Activated naive CD8-positive, alpha-beta T cell treated with anti-CD3 and anti-CD28 coated beads, Interleukin-2, amount 50 U/mL, for 24 hours (primary cell): ENCODE measurements around the gene CREB3L2.
"Not testable (repeated sequence)": the region's sequence is repeated elsewhere in the genome, so short reads cannot be mapped to it uniquely, and the experiment has no call there.

Experiments
- ATAC-seq: fragments of 150-1000 bp; cut with Tn5 transposase; one replicate; pipeline ENCODE4 v1.10.0; 2021
- DNase-seq: peaks from one replicate; pipeline ENCODE4 v3.0.0; 2021
- H3K27ac Mint-ChIP-seq: one replicate; pipeline ENCODE4 v1.8.0; 2021; ENCODE audit warnings: mild to moderate bottlenecking, mixed read lengths
- H3K27me3 Mint-ChIP-seq: one replicate; pipeline ENCODE4 v1.8.0; 2021; ENCODE audit warnings: mixed read lengths
- H3K36me3 Mint-ChIP-seq: one replicate; pipeline ENCODE4 v1.8.0; 2021; ENCODE audit warnings: low read depth, mixed read lengths
- H3K4me1 Mint-ChIP-seq: one replicate; pipeline ENCODE4 v1.8.0; 2021; ENCODE audit warnings: mixed read lengths
- H3K4me3 Mint-ChIP-seq: one replicate; pipeline ENCODE4 v1.8.0; 2021; ENCODE audit warnings: mild to moderate bottlenecking, moderate library complexity, mixed read lengths
- H3K9me3 Mint-ChIP-seq: one replicate; pipeline ENCODE4 v1.8.0; 2021; ENCODE audit warnings: mixed read lengths

The CREB3L2 gene

GRCh38 chr7:138025215-138026186, 23.6 kb upstream of the CREB3L2 start:
- H3K4me3 Mint-ChIP-seq = no peak overlapping the region
- H3K27ac Mint-ChIP-seq = no peak overlapping the region
- DNase-seq = no peak
- H3K27me3 Mint-ChIP-seq = peaks cover 4% of the 10 kb centered on the region
- peaks cover 6% of the 10 kb centered on the region for H3K9me3 Mint-ChIP-seq
- no peak for ATAC-seq
- no peaks in the 10 kb centered on the region for H3K36me3 Mint-ChIP-seq
- H3K4me1 Mint-ChIP-seq = peaks cover 10% of the 10 kb centered on the region

- H3K27ac Mint-ChIP-seq = no peak overlapping the region
- no peak overlapping the region for H3K4me3 Mint-ChIP-seq
- H3K9me3 Mint-ChIP-seq = peaks cover 6% of the 10 kb centered on the region
- peaks cover 4% of the 10 kb centered on the region for H3K27me3 Mint-ChIP-seq
- peaks cover 10% of the 10 kb centered on the region for H3K4me1 Mint-ChIP-seq
- no peaks in the 10 kb centered on the region for H3K36me3 Mint-ChIP-seq
- DNase-seq (no peak), ATAC-seq (no peak)
These were observed 22.9 kb upstream of the CREB3L2 start for GRCh38 chr7:138024765-138025164.

DNA sequence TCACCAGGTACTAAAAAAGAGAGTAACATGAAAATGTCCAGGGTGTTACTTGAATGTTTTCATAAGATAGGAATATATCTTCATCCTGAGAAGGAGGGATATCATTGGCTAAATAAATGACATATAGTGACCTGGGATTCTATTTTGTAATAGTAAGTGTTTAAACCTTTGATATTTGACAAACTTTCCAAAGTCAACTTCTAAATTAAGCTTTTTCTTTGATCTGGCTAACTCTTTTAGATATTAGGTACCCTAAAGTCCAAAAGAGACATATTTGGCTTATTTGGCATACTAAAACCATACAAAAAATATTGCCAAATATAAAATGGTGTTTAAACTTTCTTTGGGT, 22.4 kb upstream of the CREB3L2 start:
- peaks cover 6% of the 10 kb centered on the region for H3K9me3 Mint-ChIP-seq
- no peak overlapping the region for H3K27ac Mint-ChIP-seq
- no peak overlapping the region for H3K4me3 Mint-ChIP-seq
- H3K4me1 Mint-ChIP-seq = peaks cover 10% of the 10 kb centered on the region
- DNase-seq = no peak
- H3K27me3 Mint-ChIP-seq = peaks cover 4% of the 10 kb centered on the region
- no peaks in the 10 kb centered on the region for H3K36me3 Mint-ChIP-seq
- no peak for ATAC-seq

DNA sequence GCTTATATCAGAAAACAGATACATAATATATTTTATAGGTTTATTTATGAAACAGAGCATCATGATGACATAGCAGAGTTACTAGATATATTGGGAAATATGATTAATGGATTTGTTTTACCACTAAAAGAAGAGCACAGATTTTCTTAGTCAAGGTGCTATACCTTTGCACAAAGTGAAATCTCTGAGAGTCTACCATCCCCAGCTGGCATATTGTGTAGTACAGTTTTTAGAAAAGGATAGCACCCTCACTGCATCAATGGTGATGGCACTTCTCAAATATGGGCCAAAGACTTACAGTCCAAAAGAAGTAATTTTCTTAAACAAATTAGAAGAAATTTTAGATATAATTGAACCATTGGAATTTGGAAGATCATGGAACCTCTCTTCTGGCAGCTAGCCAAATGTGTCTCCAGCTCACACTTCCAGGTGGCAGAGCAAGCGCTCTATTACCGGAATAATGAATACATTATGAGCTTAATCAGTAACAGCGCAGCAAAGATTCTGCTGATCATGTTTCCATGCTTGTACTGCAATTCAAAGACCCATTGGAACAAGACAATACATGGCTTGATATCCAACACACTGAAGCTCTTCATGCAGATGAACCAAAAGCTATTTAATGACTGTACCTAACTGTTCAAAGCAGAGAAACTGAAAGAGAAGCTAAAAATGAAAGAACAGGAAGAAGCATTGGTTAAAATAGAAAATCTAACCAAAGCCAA, 21.9 kb upstream of the CREB3L2 start:
- Mint-ChIP-seq H3K27me3 (peaks cover 1% of the 10 kb centered on the region), H3K27ac (no peak overlapping the region), H3K4me3 (no peak overlapping the region), H3K36me3 (no peaks in the 10 kb centered on the region), H3K4me1 (peaks cover 8% of the 10 kb centered on the region), H3K9me3 (peaks cover 6% of the 10 kb centered on the region)
- DNase-seq = no peak
- ATAC-seq = no peak

- DNase-seq (no peak), ATAC-seq (no peak)
- Mint-ChIP-seq H3K27ac (no peak overlapping the region), H3K36me3 (no peaks in the 10 kb centered on the region), H3K4me3 (no peak overlapping the region), H3K9me3 (peaks cover 6% of the 10 kb centered on the region), H3K27me3 (no peaks in the 10 kb centered on the region), H3K4me1 (peaks cover 4% of the 10 kb centered on the region)
These were observed 20.0 kb upstream of the CREB3L2 start for GRCh38 chr7:138021889-138022288.

DNA sequence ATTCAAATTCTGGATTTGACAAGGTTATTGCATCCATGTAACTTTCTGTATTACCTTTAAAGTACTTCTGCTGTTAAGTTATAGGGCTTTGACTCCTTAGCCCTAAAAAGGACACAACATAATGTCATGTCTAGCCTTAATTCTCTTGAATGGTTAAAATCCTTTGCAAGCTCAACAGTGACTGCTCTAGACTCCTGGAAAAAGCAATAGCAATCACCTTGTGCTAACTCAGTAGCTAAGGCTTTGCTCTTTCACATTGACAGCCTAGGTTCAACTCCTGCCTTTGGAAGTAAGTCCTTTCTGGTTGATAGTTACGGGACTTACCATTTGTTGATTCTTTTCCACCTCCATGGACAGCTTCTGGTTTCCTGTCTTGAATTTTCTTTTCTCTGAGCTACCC, 16.1 kb upstream of the CREB3L2 start:
- no peak overlapping the region for H3K4me3 Mint-ChIP-seq
- no peaks in the 10 kb centered on the region for H3K4me1 Mint-ChIP-seq
- H3K9me3 Mint-ChIP-seq = no peaks in the 10 kb centered on the region
- no peaks in the 10 kb centered on the region for H3K27me3 Mint-ChIP-seq
- no peaks in the 10 kb centered on the region for H3K36me3 Mint-ChIP-seq
- no peak for DNase-seq
- H3K27ac Mint-ChIP-seq = no peak overlapping the region
- ATAC-seq = no peak

DNA sequence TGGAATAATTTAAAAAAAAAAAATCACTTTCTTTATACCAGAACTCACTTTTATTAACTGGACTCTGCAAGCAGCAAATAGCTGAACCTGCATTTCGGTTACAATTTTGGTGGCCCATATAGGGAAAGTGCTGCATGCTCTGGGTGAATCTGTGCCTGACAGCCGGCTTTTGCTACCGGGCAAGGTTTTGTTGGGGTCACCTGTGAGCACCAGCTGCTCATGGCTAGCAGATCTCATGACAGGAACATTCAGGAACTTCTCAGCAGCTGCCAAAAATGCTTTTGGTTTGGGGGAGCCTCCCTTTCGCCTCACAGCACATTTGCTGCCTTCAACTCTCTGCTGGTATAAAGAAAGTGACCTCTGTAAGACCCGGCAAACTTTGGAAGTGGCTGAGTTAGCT, 13.2 kb upstream of the CREB3L2 start:
- Mint-ChIP-seq H3K27ac (no peak overlapping the region), H3K9me3 (no peaks in the 10 kb centered on the region), H3K27me3 (no peaks in the 10 kb centered on the region), H3K4me1 (no peaks in the 10 kb centered on the region), H3K4me3 (no peak overlapping the region), H3K36me3 (no peaks in the 10 kb centered on the region)
- ATAC-seq (no peak), DNase-seq (no peak)

GRCh38 chr7:138014686-138015085, 12.8 kb upstream of the CREB3L2 start:
- no peaks in the 10 kb centered on the region for H3K4me1 Mint-ChIP-seq

GRCh38 chr7:138014201-138014600, 12.3 kb upstream of the CREB3L2 start:
- H3K27me3 Mint-ChIP-seq, H3K9me3 Mint-ChIP-seq, H3K27ac Mint-ChIP-seq, ATAC-seq, DNase-seq, H3K36me3 Mint-ChIP-seq, H3K4me1 Mint-ChIP-seq, H3K4me3 Mint-ChIP-seq: not testable (repeated sequence)

More at GRCh38 chr7:138014686-138015085, 12.8 kb upstream of the CREB3L2 start:
- no peaks in the 10 kb centered on the region for H3K36me3 Mint-ChIP-seq
- peaks cover under 1% of the 10 kb centered on the region for H3K27me3 Mint-ChIP-seq
- H3K4me3 Mint-ChIP-seq = no peak overlapping the region
- DNase-seq (no peak), ATAC-seq (no peak)
- no peaks in the 10 kb centered on the region for H3K9me3 Mint-ChIP-seq
- no peak overlapping the region for H3K27ac Mint-ChIP-seq

DNA sequence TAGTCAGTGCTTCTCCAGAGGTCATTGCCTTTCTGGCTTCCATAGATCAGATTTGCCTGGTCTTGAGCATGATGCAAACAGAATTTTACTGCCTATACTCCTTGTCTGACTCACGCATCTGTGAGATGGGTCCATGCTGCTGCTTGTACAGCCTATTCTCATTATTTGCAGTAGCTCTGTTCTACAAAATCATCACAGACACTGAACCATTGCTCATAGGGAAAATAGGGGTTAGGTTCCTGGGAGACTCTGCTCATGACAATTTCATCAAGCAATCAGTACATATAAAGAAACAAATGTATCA, 7.4 kb upstream of the CREB3L2 start:
- H3K9me3 Mint-ChIP-seq = no peaks in the 10 kb centered on the region
- no peak overlapping the region for H3K27ac Mint-ChIP-seq
- DNase-seq (no peak), ATAC-seq (no peak)
- no peak overlapping the region for H3K4me3 Mint-ChIP-seq
- H3K27me3 Mint-ChIP-seq = peaks cover 2% of the 10 kb centered on the region
- H3K4me1 Mint-ChIP-seq = peaks cover 2% of the 10 kb centered on the region
- no peaks in the 10 kb centered on the region for H3K36me3 Mint-ChIP-seq

GRCh38 chr7:138008588-138009349, 6.9 kb upstream of the CREB3L2 start:
- Mint-ChIP-seq H3K27me3 (peaks cover 2% of the 10 kb centered on the region), H3K27ac (no peak overlapping the region), H3K4me1 (peaks cover 2% of the 10 kb centered on the region), H3K36me3 (no peaks in the 10 kb centered on the region), H3K4me3 (no peak overlapping the region), H3K9me3 (no peaks in the 10 kb centered on the region)
- ATAC-seq (no peak), DNase-seq (peak; percentile 22)

- no peak for DNase-seq
- Mint-ChIP-seq H3K36me3 (no peaks in the 10 kb centered on the region), H3K4me1 (peaks cover 2% of the 10 kb centered on the region), H3K9me3 (no peaks in the 10 kb centered on the region), H3K27ac (no peak overlapping the region), H3K4me3 (no peak overlapping the region), H3K27me3 (peaks cover 2% of the 10 kb centered on the region)
- ATAC-seq = no peak
These were observed 6.2 kb upstream of the CREB3L2 start for GRCh38 chr7:138008019-138008587.

- H3K36me3 Mint-ChIP-seq = no peaks in the 10 kb centered on the region
- no peak overlapping the region for H3K27ac Mint-ChIP-seq
- no peaks in the 10 kb centered on the region for H3K9me3 Mint-ChIP-seq
- no peak for ATAC-seq
- H3K4me3 Mint-ChIP-seq = no peak overlapping the region
- peaks cover 2% of the 10 kb centered on the region for H3K27me3 Mint-ChIP-seq
- DNase-seq = no peak
- peaks cover 12% of the 10 kb centered on the region for H3K4me1 Mint-ChIP-seq
These were observed 4.2 kb upstream of the CREB3L2 start for GRCh38 chr7:138006106-138006505.

DNA sequence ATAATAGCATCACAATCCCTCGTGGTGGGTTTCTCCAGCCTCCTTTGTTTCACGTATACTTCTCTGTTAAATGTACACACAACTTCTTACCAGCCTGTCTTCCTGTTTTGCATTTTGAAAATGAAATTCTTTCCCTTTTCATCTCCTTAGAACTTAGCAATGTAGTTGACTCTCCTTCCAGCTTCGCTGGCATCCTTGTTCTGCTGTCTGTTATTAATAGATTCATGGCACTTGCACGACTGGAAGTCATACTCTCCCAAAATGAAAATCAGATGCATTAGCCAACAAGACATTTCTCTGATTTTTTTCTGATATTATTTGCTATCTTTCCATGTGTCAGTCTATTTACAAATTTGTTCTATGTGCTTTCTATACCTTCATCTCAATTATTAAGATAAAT, 3.0 kb upstream of the CREB3L2 start:
- Mint-ChIP-seq H3K27ac (no peak overlapping the region), H3K36me3 (no peaks in the 10 kb centered on the region), H3K9me3 (no peaks in the 10 kb centered on the region), H3K4me3 (no peak overlapping the region), H3K4me1 (peaks cover 22% of the 10 kb centered on the region), H3K27me3 (peaks cover 2% of the 10 kb centered on the region)
- ATAC-seq (no peak), DNase-seq (no peak)
